Prostate gland (tissue), 2 donors: Measurements from ENCODE around the gene FGFBP3.

Experiments used
- CTCF ChIP-seq, 4 experiments: fragments of 200-600 bp in 2 of 4; fragments of 450-650 bp in 2 of 4; sonication (generic) in 2 of 4; IDR thresholded peaks; 1 replicate in 3 of 4; 2 replicates in 1 of 4; pipeline ENCODE4 v1.5.1; 2016 to 2019; ENCODE audit warnings: antibody characterized with exemption in 4 of 4, mild to moderate bottlenecking in 2 of 4, moderate library complexity in 2 of 4
- POLR2A ChIP-seq: fragments of 450-650 bp; IDR thresholded peaks from one replicate; pipeline ENCODE4 v1.6.1; 2016; ENCODE audit warnings: antibody characterized with exemption, mild to moderate bottlenecking
- POLR2AphosphoS5 ChIP-seq: sonication (generic); formaldehyde crosslinking; IDR thresholded peaks from one replicate; pipeline ENCODE4 v1.6.1; 2017; ENCODE audit warnings: antibody characterized with exemption

- TF ChIP-seq CTCF (IDR thresholded peaks at IDR 0.05) (no peak), POLR2A (no peak), POLR2AphosphoS5 (no peak)
Observed at GRCh38 chr10:91860885-91861284, 48.4 kb downstream of the FGFBP3 start.
